Endothelial cell of umbilical vein (primary cell): ENCODE results near the gene APBA2. TPM values are rescaled to one million over a fixed set of nuclear protein-coding genes. Genes with fewer than 3 reads are reported as not detected.

ENCODE experiments used
- BruUV-seq: library from RNA; stranded (reverse); fragments of 400-500 nt; replicated peaks from 2 replicates; lab custom pipeline; 2021; lab: Mats Ljungman, UMichigan
- CTCF ChIA-PET: fragments of 300-600, 350-600 bp; sonication (Branson Sonifier 250); formaldehyde crosslinking; loops from one replicate; lab custom pipeline; 2021; ENCODE audit warnings: antibody characterized with exemption, inconsistent platforms; lab: Charles Lee
- POLR2A ChIA-PET: fragments of 300-600, 350-600 bp; sonication (Branson Sonifier 250); formaldehyde crosslinking; loops from one replicate; lab custom pipeline; 2021; ENCODE audit warnings: antibody characterized with exemption, inconsistent platforms; lab: Charles Lee
- DNase-seq: peaks from one replicate; pipeline ENCODE4 v3.0.0-alpha.2; 2011; ENCODE audit warnings: low read depth, low spot score
- FAIRE-seq: peaks from 2 replicates; lab custom pipeline; 2011; peaks lifted over from hg19 to GRCh38; lab: Jason Lieb, UNC
- H2AFZ ChIP-seq: 2 replicates; pipeline ENCODE4 v1.6.0; 2012; ENCODE audit warnings: low read depth, low read length, control low read depth, inconsistent platforms
- H3K27ac ChIP-seq: 2 replicates; pipeline ENCODE4 v1.5.1; 2011; ENCODE audit warnings: low read depth, mild to moderate bottlenecking, control low read depth, low read length, moderate library complexity; ENCODE audit not compliant: insufficient read depth
- H3K27me3 ChIP-seq, 2 experiments: 2 replicates each; pipeline versions ENCODE4 v1.6.0 to v1.6.1; 2011; ENCODE audit warnings: low read length in 2 of 2, mixed read lengths in 1 of 2; ENCODE audit not compliant: control insufficient read depth in 2 of 2, insufficient read depth in 2 of 2
- H3K36me3 ChIP-seq, 2 experiments: 2 replicates in 1 of 2; 3 replicates in 1 of 2; pipeline ENCODE4 v1.5.1; 2011; ENCODE audit warnings: low read length in 2 of 2, mild to moderate bottlenecking in 1 of 2, moderate library complexity in 1 of 2; ENCODE audit not compliant: control insufficient read depth in 2 of 2, insufficient read depth in 2 of 2; ENCODE audit errors: extremely low read depth in 1 of 2
- H3K4me1 ChIP-seq: 3 replicates; pipeline ENCODE4 v1.5.1; 2011; ENCODE audit warnings: mild to moderate bottlenecking, low read length; ENCODE audit not compliant: control insufficient read depth, insufficient read depth; ENCODE audit errors: extremely low read depth
- H3K4me2 ChIP-seq: 2 replicates; pipeline ENCODE4 v1.6.1; 2011; ENCODE audit warnings: low read length, control low read depth, mixed read lengths; ENCODE audit not compliant: insufficient read depth
- H3K4me3 ChIP-seq, 3 experiments: fragments of 200-600 bp in 1 of 3; sonication (generic), shearing (Covaris generic) in 1 of 3; replicated peaks in 1 of 3; 2 replicates each; pipeline ENCODE4 v1.5.1; 2011 to 2016; ENCODE audit warnings: control low read depth in 3 of 3, low read length in 3 of 3, mild to moderate bottlenecking in 2 of 3, inconsistent platforms in 1 of 3, low read depth in 1 of 3, moderate library complexity in 1 of 3; ENCODE audit not compliant: insufficient read depth in 1 of 3
- H3K79me2 ChIP-seq: 2 replicates; pipeline ENCODE4 v1.6.0; 2012; ENCODE audit warnings: low read length, inconsistent platforms; ENCODE audit not compliant: control insufficient read depth, insufficient read depth
- H3K9ac ChIP-seq: replicated peaks from 2 replicates; pipeline ENCODE3; 2011; ENCODE audit warnings: low read length, control low read depth; ENCODE audit not compliant: insufficient read depth; ENCODE audit errors: extremely low read depth
- H3K9me1 ChIP-seq: replicated peaks from 3 replicates; pipeline ENCODE4 v1.6.0; 2011; ENCODE audit warnings: mild to moderate bottlenecking, low read length; ENCODE audit not compliant: control insufficient read depth, insufficient read depth; ENCODE audit errors: extremely low read depth
- H3K9me3 ChIP-seq: replicated peaks from 2 replicates; pipeline ENCODE4 v1.5.1; 2012; ENCODE audit warnings: low read length, inconsistent platforms; ENCODE audit not compliant: control insufficient read depth, insufficient read depth
- H4K20me1 ChIP-seq: replicated peaks from 2 replicates; pipeline ENCODE3; 2011; ENCODE audit warnings: mild to moderate bottlenecking, low read length; ENCODE audit not compliant: control insufficient read depth, insufficient read depth; ENCODE audit errors: extremely low read depth
- EZH2 ChIP-seq: IDR thresholded peaks from 2 replicates; pipeline ENCODE4 v1.6.1; 2012; ENCODE audit warnings: borderline replicate concordance, low read depth, mild to moderate bottlenecking, moderate library complexity, low read length, inconsistent platforms; ENCODE audit not compliant: severe bottlenecking
- FOS ChIP-seq: IDR thresholded peaks from 2 replicates; pipeline ENCODE4 v1.6.1; 2011; ENCODE audit warnings: mild to moderate bottlenecking, low read length, moderate library complexity, borderline replicate concordance; ENCODE audit not compliant: insufficient read depth
- GATA2 ChIP-seq: IDR thresholded peaks from 2 replicates; pipeline ENCODE4 v1.7.0; 2011; ENCODE audit warnings: low read depth, mild to moderate bottlenecking, moderate library complexity, mixed read lengths, low read length; ENCODE audit not compliant: insufficient read length, insufficient read depth
- JUN ChIP-seq: IDR thresholded peaks from 2 replicates; pipeline ENCODE4 v1.6.1; 2011; ENCODE audit warnings: borderline replicate concordance, low read depth; ENCODE audit not compliant: insufficient read length, insufficient read depth
- POLR2A ChIP-seq: IDR thresholded peaks from 2 replicates; pipeline ENCODE4 v1.6.1; 2012; ENCODE audit warnings: low read depth, mild to moderate bottlenecking, control low read depth, low read length
- POLR2AphosphoS5 ChIP-seq: IDR thresholded peaks from 2 replicates; pipeline ENCODE4 v1.6.1; 2012; ENCODE audit warnings: low read depth, mild to moderate bottlenecking, control low read depth, low read length, moderate library complexity; ENCODE audit not compliant: insufficient read depth
- dilution Hi-C: fragments of 300-500 bp; cut with MboI; formaldehyde crosslinking; loops from one replicate; pipeline ENCODE4 v1.15.0; 2019; ENCODE audit warnings: low sequenced_read_pairs; ENCODE audit not compliant: extremely low pct_ligation_motif_present
- intact Hi-C: fragments of 100-400 bp; cut with micrococcal nuclease; formaldehyde crosslinking; loops from one replicate; pipeline ENCODE4 v1.10.0; 2022
- polyA plus RNA-seq, 4 experiments: library from polyadenylated mRNA; depleted of rRNA in 3 of 4; stranded (reverse) in 3 of 4; unstranded in 1 of 4; fragments of >200 nt; gene quantifications; 2 replicates each; pipeline versions ENCODE4 v1.2.1 to v1.2.3, GENCODE V29; 2011 to 2012; ENCODE audit warnings: missing spikeins in 1 of 4
- total RNA-seq: library from RNA; stranded (reverse); gene quantifications from 2 replicates; pipeline ENCODE4 v1.2.3, GENCODE V29; 2021
- TF ChIP-seq, protein P1 (sequence below), 2 donors: IDR thresholded peaks; 1 replicate in 1 of 2; 2 replicates in 1 of 2; pipeline ENCODE4 v1.5.1; 2011; ENCODE audit warnings: low read length in 2 of 2, mild to moderate bottlenecking in 2 of 2, moderate library complexity in 2 of 2, control low read depth in 1 of 2, inconsistent platforms in 1 of 2, low read depth in 1 of 2; ENCODE audit not compliant: insufficient read depth in 1 of 2; ENCODE audit errors: extremely low read depth in 1 of 2
- TF ChIP-seq, protein P2 (sequence below): IDR thresholded peaks from 2 replicates; pipeline ENCODE4 v1.6.1; 2011; ENCODE audit not compliant: insufficient read depth, insufficient read length

Gene APBA2
- total and polyA plus RNA-seq, 2 donors (not counting 3 experiments of a cell fraction or from before 2014, with no cell fraction given), result 5.7 to 11.1 TPM

DNA sequence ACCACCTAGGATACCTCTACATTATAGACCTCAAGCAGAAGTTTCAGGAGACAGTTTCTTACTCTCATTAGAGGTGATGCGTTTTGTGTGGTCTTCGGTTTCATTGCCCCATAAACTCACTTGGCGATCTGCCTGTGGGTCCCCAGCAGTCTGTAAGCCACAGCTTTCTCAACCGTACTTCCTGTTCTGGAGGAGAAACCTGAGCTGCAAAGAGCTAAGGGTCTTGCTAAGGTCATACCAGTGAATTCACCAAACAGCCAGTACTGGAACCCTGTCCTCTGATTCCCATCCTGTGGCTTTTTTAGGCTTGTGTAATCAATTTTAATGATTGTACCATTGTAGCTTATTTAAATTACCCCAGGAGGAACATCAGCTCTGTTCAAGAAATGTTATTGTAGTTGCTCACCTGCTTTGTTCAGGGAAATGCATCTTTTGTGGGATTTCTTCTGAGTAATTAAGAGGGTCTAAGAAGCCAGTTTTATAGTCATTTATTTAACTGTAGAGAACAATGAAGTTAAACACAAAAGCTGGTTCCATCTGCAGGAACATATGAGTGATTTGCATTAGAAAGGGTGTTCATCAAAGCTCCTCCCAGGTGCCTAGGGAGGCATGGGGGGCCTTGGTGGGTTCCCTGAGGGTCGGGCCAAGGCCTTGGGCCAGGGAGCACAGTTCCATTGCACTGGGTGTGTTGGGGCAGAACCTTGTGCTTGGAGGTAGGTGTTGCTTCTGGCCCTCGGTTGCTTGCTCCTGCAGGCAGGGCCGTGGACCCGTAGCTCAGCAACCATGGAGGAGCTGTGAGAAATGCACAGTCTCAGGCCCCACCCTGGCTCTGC, 69.6 kb downstream of the APBA2 start:
- no peak overlapping the region for H3K4me2 ChIP-seq
- H3K79me2 ChIP-seq, result no peaks in the 10 kb centered on the region
- POLR2A ChIA-PET, result no interaction called here
- no peaks in the 10 kb centered on the region for H3K27me3 ChIP-seq
- no peaks in the 10 kb centered on the region for H3K4me1 ChIP-seq
- H3K4me3 ChIP-seq, result no peak overlapping the region
- no peaks in the 10 kb centered on the region for H3K36me3 ChIP-seq
- H3K9me1 ChIP-seq, result no peaks in the 10 kb centered on the region
- H3K9me3 ChIP-seq, result no peaks in the 10 kb centered on the region
- no peak for TF ChIP-seq POLR2A
- no peak for TF ChIP-seq EZH2
- TF ChIP-seq, protein P1, sequence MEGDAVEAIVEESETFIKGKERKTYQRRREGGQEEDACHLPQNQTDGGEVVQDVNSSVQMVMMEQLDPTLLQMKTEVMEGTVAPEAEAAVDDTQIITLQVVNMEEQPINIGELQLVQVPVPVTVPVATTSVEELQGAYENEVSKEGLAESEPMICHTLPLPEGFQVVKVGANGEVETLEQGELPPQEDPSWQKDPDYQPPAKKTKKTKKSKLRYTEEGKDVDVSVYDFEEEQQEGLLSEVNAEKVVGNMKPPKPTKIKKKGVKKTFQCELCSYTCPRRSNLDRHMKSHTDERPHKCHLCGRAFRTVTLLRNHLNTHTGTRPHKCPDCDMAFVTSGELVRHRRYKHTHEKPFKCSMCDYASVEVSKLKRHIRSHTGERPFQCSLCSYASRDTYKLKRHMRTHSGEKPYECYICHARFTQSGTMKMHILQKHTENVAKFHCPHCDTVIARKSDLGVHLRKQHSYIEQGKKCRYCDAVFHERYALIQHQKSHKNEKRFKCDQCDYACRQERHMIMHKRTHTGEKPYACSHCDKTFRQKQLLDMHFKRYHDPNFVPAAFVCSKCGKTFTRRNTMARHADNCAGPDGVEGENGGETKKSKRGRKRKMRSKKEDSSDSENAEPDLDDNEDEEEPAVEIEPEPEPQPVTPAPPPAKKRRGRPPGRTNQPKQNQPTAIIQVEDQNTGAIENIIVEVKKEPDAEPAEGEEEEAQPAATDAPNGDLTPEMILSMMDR (IDR thresholded peaks at IDR 0.05; ENCODE audit: extremely low read depth in 1 of 2, insufficient read depth in 1 of 2, low read depth in 1 of 2, low read length in 2 of 2), result no peak
- TF ChIP-seq, protein P2, sequence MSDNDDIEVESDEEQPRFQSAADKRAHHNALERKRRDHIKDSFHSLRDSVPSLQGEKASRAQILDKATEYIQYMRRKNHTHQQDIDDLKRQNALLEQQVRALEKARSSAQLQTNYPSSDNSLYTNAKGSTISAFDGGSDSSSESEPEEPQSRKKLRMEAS, result no peak
- no peak for TF ChIP-seq POLR2AphosphoS5
- TF ChIP-seq FOS, result no peak
- peak; percentile 13 for TF ChIP-seq GATA2
- no peak for TF ChIP-seq JUN
- CTCF ChIA-PET, result no interaction called here
- FAIRE-seq (no peak), DNase-seq (no peak)
- BruUV-seq, result no TSS peak
- H2AFZ ChIP-seq, result no peak overlapping the region
- H3K27ac ChIP-seq, result no peak overlapping the region
- dilution Hi-C loops, result no loop called here
- no peak overlapping the region for H3K9ac ChIP-seq
- intact Hi-C loops, result no loop called here
- no peaks in the 10 kb centered on the region for H4K20me1 ChIP-seq
